ENCODE results near the gene BEGAIN. TPM values are rescaled to one million over a fixed set of nuclear protein-coding genes. Genes with fewer than 3 reads are reported as not detected.

BEGAIN gene
- total and polyA plus RNA-seq, 2 of the 8 experiments (the other 6 are each of a cell fraction or from before 2014, with no cell fraction given), result 2.9 to 3.0 TPM

- no peaks in the 10 kb centered on the region for H3K79me2 ChIP-seq (ENCODE audit: control insufficient read depth in 1 of 2, insufficient read depth in 2 of 2, low read length in 2 of 2)
- no peak overlapping the region for H2BK5ac ChIP-seq (ENCODE audit: low read depth, low read length)
- peaks cover 0 to 1% of the 10 kb centered on the region in 2 experiments for H4K20me1 ChIP-seq (replicated peaks in 1 of 2; ENCODE audit: control insufficient read depth in 1 of 2, insufficient read depth in 2 of 2, low read length in 2 of 2)
- no peaks in the 10 kb centered on the region for H3K9me3 ChIP-seq (ENCODE audit: insufficient read depth in 2 of 2, low read depth in 1 of 2, low read length in 1 of 2)
- H2BK12ac ChIP-seq (ENCODE audit: low read depth, low read length), result no peak overlapping the region
- H3K18ac ChIP-seq (ENCODE audit: extremely low read depth, low read length), result no peak overlapping the region
- TF ChIP-seq SP2 (IDR thresholded peaks at IDR 0.05; ENCODE audit: low read length), result no peak
- TF ChIP-seq KDM5A (IDR thresholded peaks at IDR 0.05; ENCODE audit: low read length), result no peak
- TF ChIP-seq, protein P1, sequence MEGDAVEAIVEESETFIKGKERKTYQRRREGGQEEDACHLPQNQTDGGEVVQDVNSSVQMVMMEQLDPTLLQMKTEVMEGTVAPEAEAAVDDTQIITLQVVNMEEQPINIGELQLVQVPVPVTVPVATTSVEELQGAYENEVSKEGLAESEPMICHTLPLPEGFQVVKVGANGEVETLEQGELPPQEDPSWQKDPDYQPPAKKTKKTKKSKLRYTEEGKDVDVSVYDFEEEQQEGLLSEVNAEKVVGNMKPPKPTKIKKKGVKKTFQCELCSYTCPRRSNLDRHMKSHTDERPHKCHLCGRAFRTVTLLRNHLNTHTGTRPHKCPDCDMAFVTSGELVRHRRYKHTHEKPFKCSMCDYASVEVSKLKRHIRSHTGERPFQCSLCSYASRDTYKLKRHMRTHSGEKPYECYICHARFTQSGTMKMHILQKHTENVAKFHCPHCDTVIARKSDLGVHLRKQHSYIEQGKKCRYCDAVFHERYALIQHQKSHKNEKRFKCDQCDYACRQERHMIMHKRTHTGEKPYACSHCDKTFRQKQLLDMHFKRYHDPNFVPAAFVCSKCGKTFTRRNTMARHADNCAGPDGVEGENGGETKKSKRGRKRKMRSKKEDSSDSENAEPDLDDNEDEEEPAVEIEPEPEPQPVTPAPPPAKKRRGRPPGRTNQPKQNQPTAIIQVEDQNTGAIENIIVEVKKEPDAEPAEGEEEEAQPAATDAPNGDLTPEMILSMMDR (IDR thresholded peaks at IDR 0.05; ENCODE audit: control extremely low read depth in 1 of 3, insufficient read depth in 1 of 3, low read depth in 1 of 3, low read length in 3 of 3), result no peak
- TF ChIP-seq SIRT6 (IDR thresholded peaks at IDR 0.05; ENCODE audit: low read length), result no peak
- no peak for TF ChIP-seq BACH1 (IDR thresholded peaks at IDR 0.05; ENCODE audit: low read length)
- TF ChIP-seq CTBP2 (IDR thresholded peaks at IDR 0.05; ENCODE audit: borderline replicate concordance, insufficient read depth, insufficient read length, low read length), result no peak
- TF ChIP-seq EP300 (IDR thresholded peaks at IDR 0.05; ENCODE audit: borderline replicate concordance in 1 of 2, low read depth in 2 of 2, low read length in 2 of 2), result no peak
- no peak for TF ChIP-seq YY1 (IDR thresholded peaks at IDR 0.05; ENCODE audit: low read depth, low read length)
- POLR2A ChIA-PET (ENCODE audit: partially characterized antibody), result no interaction called here
- no peaks in the 10 kb centered on the region for H3K79me1 ChIP-seq (ENCODE audit: low read depth, low read length)
- no peak overlapping the region for H3K23ac ChIP-seq (ENCODE audit: insufficient read length)
- H3K4me2 ChIP-seq (ENCODE audit: insufficient read depth in 1 of 2, low read depth in 2 of 2, low read length in 2 of 2), result no peak overlapping the region
- H3K4me1 ChIP-seq (replicated peaks in 1 of 4; ENCODE audit: control insufficient read depth in 3 of 4, insufficient read depth in 4 of 4, low read length in 3 of 4), result no peaks in the 10 kb centered on the region
- no peak overlapping the region for H2AK5ac ChIP-seq (ENCODE audit: low read depth, low read length)
- H2BK15ac ChIP-seq (ENCODE audit: low read length), result no peak overlapping the region
- no peak overlapping the region for H2AFZ ChIP-seq (ENCODE audit: low read length)
- H2BK20ac ChIP-seq (ENCODE audit: low read length), result no peak overlapping the region
- no peak overlapping the region for H2BK120ac ChIP-seq (replicated peaks; ENCODE audit: low read depth, low read length)
- DNase-seq (ENCODE audit: low read depth in 1 of 2, low spot score in 2 of 2) (no peak), FAIRE-seq (no peak)
- no peak overlapping the region for H3K4ac ChIP-seq (replicated peaks; ENCODE audit: insufficient read length, low read depth, low read length)
- H3K56ac ChIP-seq (replicated peaks; ENCODE audit: insufficient read length, low read depth, low read length), result no peak overlapping the region
- H3K27ac ChIP-seq (ENCODE audit: low read depth, low read length), result no peak overlapping the region
- no peak overlapping the region for H4K91ac ChIP-seq (replicated peaks; ENCODE audit: insufficient read length, low read length)
- WGBS, 2 experiments (ENCODE audit: extremely low coverage in 1 of 2, insufficient coverage in 1 of 2, insufficient read length in 1 of 2, insufficient replicate concordance in 2 of 2, low coverage in 1 of 2, low lambda C conversion rate in 2 of 2, missing lambda C conversion rate in 1 of 2), result 87% methylated on average over 4 of the region's 4 CpGs; no CpG with 5 or more reads in 1 of the 2 experiments
- H3K23me2 ChIP-seq (ENCODE audit: low read depth, low read length), result no peaks in the 10 kb centered on the region
- no peak overlapping the region for H4K8ac ChIP-seq (ENCODE audit: extremely low read depth, insufficient read depth, low read length)
- no peaks in the 10 kb centered on the region for H3K27me3 ChIP-seq (replicated peaks in 1 of 4; ENCODE audit: control insufficient read depth in 3 of 4, extremely low read depth in 1 of 4, insufficient read depth in 3 of 4, low read length in 3 of 4)
- no peak overlapping the region for H3K4me3 ChIP-seq (ENCODE audit: extremely low read depth in 1 of 4, insufficient read depth in 2 of 4, low read depth in 3 of 4, low read length in 4 of 4)
- no peak overlapping the region for H3K14ac ChIP-seq (ENCODE audit: insufficient read length)
- no peak overlapping the region for H3K9ac ChIP-seq (replicated peaks in 1 of 4; ENCODE audit: extremely low read depth in 1 of 4, low read depth in 3 of 4, low read length in 3 of 4)
- H4K5ac ChIP-seq (ENCODE audit: insufficient read length, low read depth, low read length), result no peak overlapping the region
- CTCF ChIA-PET (ENCODE audit: partially characterized antibody), result interaction anchor here (1.0 to 1.3 kb wide), 3 partner anchors 8 to 151 kb away, joined by 3 read pairs; no protein-coding TSS in a partner anchor
- no peaks in the 10 kb centered on the region for H3K36me3 ChIP-seq (ENCODE audit: control insufficient read depth in 2 of 4, insufficient read depth in 4 of 4, low read length in 3 of 4)
Observed at GRCh38 chr14:100494645-100495044, 92.6 kb downstream of the BEGAIN start.

Measured in H1 (cell line).